GM08714 (cell line): Measurements from ENCODE around the gene PRAF2.

ENCODE experiments used
- H3K4me3 ChIP-seq: fragments of 200-500 bp; sonication (Bioruptor generic); 2 replicates; pipeline ENCODE4 v1.5.1; 2014; ENCODE audit warnings: mild to moderate bottlenecking, low read length, inconsistent platforms
- ZNF274 ChIP-seq: IDR thresholded peaks from 2 replicates; pipeline ENCODE4 v1.6.1; 2012; ENCODE audit warnings: mild to moderate bottlenecking, low read depth, low read length

PRAF2 gene, protein sequence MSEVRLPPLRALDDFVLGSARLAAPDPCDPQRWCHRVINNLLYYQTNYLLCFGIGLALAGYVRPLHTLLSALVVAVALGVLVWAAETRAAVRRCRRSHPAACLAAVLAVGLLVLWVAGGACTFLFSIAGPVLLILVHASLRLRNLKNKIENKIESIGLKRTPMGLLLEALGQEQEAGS

DNA sequence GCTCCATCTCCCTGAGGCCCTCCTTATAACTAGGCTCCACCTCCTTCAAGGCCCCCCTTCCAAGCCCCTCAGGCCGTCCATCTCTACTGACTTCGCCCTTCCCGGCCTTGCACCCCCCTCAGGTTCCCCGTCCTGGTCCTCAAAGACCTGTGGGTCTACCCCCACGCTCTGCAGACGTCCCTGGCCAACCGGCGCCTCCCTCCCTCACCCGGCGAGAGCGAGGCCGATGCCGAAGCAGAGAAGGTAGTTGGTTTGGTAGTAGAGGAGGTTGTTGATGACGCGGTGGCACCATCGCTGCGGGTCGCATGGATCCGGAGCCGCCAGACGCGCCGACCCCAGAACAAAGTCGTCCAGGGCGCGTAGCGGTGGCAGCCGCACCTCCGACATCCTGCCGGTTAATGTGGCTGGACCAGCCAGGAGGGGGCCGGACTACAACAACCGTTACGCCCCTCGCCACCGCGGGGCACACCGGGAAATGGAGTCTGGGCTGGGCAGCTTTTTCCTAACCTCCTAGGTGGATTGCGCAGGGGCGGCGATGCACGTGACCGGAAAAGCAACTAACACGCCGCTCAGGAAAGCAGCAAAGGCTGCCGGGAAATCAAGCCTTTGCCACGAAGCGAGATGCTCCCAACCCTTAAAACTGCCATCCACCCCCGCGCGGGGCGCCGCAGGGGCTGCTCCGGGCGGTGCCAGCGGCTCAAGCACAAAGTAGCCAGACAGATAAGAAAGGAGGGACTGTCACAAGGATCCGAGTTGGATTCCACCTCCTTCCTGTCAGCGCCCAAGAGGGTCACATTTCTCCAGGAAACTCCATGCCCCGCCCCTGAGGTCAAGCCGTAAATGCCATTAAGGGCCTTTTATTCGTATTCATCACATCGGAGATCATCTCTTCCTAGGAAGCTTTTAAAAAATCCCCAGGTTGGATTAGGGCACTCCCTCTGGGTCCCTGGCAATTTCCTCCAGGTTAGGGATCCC is at the start of gene PRAF2:
Gene PRAF2, minus strand, starts transcription at position 402 of the 975 bp plus-strand sequence. Its CDS starts 15 bp downstream, at position 387.
- peak within 1 kb of the TSS; percentile 57; the same call in 1 of the 2 replicates for H3K4me3 ChIP-seq
- TF ChIP-seq ZNF274: no peak

DNA sequence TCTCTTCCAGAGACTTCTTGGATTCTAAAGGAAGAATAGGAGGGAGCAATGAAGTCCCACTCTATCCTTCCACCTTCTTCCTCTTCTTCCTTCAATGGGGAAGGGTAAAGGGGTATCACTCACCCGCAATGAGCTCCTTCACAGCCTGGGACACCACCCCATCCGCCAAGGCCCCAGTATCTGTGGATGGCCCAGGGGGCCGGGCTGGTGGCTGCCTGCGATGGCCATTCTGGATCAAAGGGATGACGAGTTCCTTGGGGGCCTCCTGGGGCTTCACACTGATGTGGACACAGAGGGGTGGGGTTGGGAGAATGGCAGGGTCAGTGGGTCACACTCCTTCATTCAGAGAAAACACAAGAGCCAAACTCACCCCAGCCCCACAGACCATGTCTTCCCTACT is 48.7 kb upstream of the PRAF2 start:
- no peak for TF ChIP-seq ZNF274
- H3K4me3 ChIP-seq: peak overlapping the region; percentile 96; the same call in 1 of the 2 replicates

DNA sequence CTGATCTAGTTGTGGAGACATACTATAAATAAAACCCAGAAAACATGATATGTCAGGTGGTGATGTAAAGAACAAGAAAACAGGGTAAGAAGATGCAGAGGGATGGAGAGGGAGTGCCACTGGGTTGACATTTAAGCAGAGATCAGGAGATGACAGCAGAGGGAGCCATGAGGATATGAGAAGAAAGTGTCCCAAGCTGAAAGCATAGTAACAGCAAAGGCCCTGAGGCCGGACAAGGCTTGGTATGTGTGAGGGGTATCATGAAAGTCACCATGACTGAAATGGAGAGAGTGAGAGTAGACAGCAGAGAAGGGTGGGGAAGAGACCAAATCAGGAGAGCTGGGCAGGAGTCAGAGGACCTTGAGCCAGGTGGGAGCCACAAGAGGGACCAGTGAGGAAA is 46.3 kb upstream of the PRAF2 start:
- no peak overlapping the region for H3K4me3 ChIP-seq
- TF ChIP-seq ZNF274: no peak

DNA sequence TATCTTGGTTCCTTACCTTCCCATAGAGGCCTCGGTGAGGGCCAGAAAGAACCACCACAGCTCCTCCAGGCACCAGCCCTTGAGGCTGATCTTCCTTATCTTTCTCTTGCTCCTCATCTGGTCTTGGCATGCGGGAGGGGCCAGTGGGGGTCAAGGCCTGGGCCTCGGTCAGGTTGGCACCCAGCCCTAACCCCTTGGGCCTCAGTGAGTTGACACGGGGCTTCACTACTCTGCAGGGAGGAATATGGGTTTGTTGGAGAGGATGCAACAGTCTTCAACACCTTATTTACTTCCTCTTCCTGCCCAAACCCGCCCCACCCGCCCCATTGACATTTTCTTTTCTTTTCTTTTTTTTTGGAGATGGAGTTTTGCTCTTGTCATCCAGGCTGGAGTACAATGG is 43.8 kb upstream of the PRAF2 start:
- H3K4me3 ChIP-seq: no peak overlapping the region
- no peak for TF ChIP-seq ZNF274

DNA sequence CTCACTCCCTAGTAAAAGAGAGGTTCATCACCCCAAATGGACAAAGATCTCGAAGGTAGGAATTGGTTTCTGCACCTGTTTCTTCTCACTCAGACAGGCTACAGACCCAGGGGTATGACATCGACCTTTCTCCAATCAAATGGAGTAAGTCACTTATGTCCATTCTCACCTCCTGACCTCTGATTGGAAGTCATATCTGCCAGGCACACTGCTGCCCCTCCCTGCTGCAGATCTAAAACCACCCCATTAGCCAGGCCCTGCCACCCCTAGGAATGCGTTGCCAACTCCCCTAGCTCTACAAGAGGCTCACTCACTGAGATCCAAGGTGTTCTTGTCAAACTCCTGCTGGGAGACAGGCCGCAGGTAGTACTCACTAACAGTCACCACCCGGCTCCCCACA is 42.9 kb upstream of the PRAF2 start:
- no peak for TF ChIP-seq ZNF274

DNA sequence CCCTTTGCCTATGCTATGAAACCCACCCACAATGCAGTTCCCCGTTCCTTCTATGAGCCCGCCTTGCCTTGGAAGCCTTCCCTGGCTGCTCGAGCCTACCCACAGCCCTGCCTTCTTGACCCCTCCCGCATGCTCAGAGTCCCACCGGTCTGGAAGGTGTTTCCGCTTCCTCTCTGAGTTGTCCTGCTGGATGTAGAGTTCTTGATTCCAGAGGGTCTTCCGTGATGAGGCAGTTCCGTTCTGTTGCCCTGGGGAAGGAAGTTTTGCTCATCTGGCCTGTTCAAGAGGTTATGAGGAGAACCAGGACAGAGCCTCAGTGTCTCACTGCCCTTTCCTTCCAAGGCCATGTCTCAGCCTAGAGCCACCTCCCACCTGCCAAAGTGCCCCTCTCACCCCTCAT is 42.3 kb upstream of the PRAF2 start:
- H3K4me3 ChIP-seq: no peak overlapping the region
- TF ChIP-seq ZNF274: no peak

More for the DNA sequence above, 42.9 kb upstream of the PRAF2 start:
- H3K4me3 ChIP-seq: no peak overlapping the region

DNA sequence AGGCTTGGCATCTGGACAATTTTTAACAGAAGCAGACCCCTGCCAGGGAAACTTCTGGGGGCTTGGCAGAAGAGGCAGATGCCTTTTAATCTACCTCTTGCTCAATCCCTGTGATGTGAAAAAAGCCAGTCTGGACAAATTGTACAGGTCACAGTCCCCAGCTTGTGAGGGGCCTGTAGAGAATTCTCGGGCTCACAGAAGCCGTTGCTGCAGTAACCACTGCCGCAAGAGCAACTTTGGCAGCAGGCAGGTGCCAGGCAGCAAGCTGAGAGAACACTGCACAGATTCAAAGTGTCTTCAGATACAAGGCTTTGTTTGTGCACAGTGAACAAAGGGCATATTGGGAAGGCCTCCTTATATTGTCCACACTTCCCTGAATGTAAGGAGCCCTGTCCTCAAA is 38.0 kb upstream of the PRAF2 start:
- TF ChIP-seq ZNF274: no peak
- no peak overlapping the region for H3K4me3 ChIP-seq

DNA sequence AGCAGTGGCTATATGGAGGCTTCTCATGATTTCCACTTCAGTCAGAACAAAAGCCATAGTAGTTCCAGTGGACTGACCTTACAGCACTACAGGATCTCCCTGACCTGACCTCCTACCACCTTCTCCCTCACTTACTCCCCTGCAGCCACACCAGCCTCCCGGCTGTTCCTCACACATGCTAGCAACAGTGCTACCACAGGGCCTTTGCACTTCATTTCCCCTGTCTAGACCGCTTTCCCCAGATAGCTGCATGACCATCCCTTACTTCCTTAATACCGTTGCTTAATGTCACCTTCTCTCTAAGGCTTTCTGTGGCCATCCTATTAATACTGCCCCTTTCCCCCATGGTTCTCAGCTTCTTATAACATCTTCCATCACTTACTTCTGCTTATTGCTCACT is 36.6 kb upstream of the PRAF2 start:
- no peak for TF ChIP-seq ZNF274
- no peak overlapping the region for H3K4me3 ChIP-seq

DNA sequence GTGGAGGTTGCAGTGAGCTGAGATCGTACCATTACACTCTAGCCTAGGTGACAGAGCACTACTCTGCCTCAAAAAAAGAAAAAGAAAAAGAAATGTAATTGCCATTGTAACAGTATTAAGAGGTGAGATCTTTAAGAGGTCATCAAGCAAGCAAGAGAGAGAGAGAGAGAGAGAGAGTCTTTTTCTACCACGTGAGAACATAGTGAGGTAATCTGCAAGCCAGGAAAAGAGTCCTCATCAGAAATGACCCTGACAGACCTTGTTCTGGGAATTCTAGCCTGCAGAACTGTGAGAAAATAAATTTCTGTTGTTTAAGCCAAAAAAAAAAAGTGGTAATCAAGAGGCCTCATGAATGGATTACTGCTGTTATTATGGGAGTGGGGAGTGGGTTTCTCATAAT is 34.8 kb upstream of the PRAF2 start:
- no peak overlapping the region for H3K4me3 ChIP-seq
- no peak for TF ChIP-seq ZNF274

DNA sequence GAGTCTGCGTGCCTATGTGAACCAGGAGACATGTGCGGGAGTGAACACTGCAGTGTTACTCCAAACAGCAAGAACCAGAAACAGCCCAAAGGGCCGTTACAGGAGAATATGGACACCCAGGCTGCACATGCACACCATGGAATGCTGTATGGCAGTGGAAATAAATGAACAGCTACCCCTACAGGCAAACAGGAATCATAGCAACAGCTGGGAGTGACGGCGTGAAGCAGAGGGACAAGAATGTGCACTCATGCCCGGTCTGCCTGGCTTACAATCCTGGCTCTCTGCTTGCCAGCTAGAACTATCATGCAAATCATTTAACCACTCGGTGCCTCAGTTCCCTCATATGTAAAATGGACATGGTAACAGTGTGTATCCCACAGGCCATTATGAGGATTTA is 33.1 kb upstream of the PRAF2 start:
- H3K4me3 ChIP-seq: no peak overlapping the region
- TF ChIP-seq ZNF274: no peak

DNA sequence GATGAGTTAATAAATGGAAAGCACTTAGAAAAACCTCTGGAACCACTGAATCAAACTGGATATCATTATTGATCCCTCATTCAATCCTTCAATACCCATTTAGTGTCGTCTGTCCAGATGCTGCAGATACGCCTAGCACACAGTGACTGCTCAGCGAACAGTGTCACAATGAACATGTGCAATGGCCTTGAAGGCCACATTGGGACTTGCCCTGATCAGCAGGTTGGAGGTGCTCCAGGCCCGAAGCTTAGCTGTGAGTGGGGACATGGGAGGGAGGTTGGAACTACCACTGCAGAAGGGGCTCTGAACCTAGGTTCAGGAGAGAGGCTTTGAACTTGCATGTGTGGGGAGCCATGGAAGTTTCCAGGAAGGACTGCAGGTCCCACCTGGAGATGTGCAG is 32.5 kb upstream of the PRAF2 start:
- no peak overlapping the region for H3K4me3 ChIP-seq
- no peak for TF ChIP-seq ZNF274

DNA sequence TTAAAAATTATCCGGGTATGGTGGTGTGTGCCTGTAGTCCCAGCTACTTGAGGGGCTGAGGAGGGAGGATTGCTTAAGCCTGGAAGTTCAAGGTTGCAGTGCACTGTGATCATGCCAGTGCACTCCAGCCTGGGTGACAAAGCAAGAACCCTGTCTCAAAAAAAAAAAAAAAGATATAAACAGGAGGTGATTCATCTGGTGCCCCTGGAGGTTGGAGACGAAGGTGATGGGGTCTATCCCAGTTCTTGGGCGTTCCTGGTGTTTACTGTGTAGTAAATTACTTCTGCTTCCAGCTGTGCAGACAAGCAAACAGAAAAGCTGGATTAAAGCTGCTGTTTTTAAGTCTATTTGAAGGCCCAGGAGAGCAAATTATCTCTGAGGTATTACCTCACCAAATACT is 29.8 kb upstream of the PRAF2 start:
- no peak for TF ChIP-seq ZNF274
- H3K4me3 ChIP-seq: no peak overlapping the region

DNA sequence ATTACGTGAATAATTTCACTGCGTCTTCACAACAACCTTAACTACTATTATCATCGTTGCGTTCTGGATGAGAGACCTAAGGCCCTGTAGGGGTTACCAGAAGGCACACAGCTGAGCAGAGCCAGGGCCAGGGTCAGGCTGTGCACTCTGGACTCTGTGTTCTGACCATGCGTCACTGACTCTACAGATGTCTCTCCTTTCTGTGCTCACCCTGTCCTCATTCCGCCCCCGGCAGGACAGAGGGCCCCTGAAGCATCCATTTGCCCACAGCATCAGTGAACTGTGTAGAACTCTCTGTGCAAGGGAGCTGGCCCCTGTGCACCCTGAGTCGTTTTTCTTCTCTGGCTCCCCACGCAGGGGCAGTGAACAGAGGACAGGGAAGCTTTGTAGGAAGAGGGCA is 28.4 kb upstream of the PRAF2 start:
- no peak overlapping the region for H3K4me3 ChIP-seq
- no peak for TF ChIP-seq ZNF274

DNA sequence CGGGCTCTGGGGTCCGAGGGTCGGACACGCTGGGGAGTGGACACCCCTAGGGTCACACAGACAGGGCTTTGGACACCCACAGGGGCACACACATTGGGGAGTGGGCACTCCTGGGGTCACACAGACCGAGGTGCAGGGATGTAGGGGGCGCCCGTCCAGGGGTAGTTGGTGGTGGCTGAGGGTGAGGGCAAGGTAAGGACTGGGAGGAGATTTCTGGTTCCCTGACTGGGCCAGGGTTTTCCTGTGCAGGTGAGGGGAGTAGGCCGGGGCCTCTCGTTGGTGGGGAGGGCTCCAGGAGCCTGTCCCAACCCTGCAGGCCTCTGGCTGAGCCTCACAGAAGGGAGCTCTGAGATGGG is 27.8 kb upstream of the PRAF2 start:
- peak overlapping the region; percentile 51; the same call in 1 of the 2 replicates for H3K4me3 ChIP-seq
- TF ChIP-seq ZNF274: no peak
